Gastroesophageal sphincter (tissue), 3 donors: ENCODE measurements around the gene NUDT4B.
"Not testable (repeated sequence)": the region's sequence is repeated elsewhere in the genome, so short reads cannot be mapped to it uniquely, and the experiment has no call there.

Experiments
- CTCF ChIP-seq, 4 experiments: fragments of 200-600 bp in 2 of 4; fragments of 450-650 bp in 2 of 4; sonication (generic) in 1 of 4; IDR thresholded peaks; one replicate each; pipeline ENCODE4 v1.5.1; 2017 to 2019; ENCODE audit warnings: antibody characterized with exemption in 4 of 4, mild to moderate bottlenecking in 2 of 4, moderate library complexity in 2 of 4
- POLR2AphosphoS5 ChIP-seq: sonication (generic); formaldehyde crosslinking; IDR thresholded peaks from one replicate; pipeline ENCODE4 v1.6.1; 2017; ENCODE audit warnings: antibody characterized with exemption

GRCh38 chr1:148702242-148702641 is 46.3 kb upstream of the NUDT4B start:
- TF ChIP-seq POLR2AphosphoS5; CTCF (IDR thresholded peaks at IDR 0.05): not testable (repeated sequence)
